NT2/D1 (cell line): ENCODE results near the gene HIPK4.

Experiments used
- DNase-seq: peaks from one replicate; pipeline ENCODE4 v3.0.0-alpha.2; 2011; ENCODE audit warnings: low read depth, low spot score
- H3K27me3 ChIP-seq: 2 replicates; pipeline ENCODE4 v1.6.0; 2011; ENCODE audit warnings: mild to moderate bottlenecking; ENCODE audit not compliant: insufficient read length, insufficient read depth
- H3K36me3 ChIP-seq: 2 replicates; pipeline ENCODE4 v1.6.1; 2011; ENCODE audit warnings: mild to moderate bottlenecking, low read length, mixed read lengths; ENCODE audit not compliant: insufficient read depth, insufficient read length
- H3K4me1 ChIP-seq: 2 replicates; pipeline ENCODE4 v1.5.1; 2011; ENCODE audit not compliant: insufficient read depth, insufficient read length
- H3K4me3 ChIP-seq: 2 replicates; pipeline ENCODE4 v1.5.1; 2011; ENCODE audit warnings: low read depth; ENCODE audit not compliant: insufficient read length
- H3K9ac ChIP-seq: 2 replicates; pipeline ENCODE4 v1.6.0; 2011; ENCODE audit warnings: low read depth; ENCODE audit not compliant: insufficient read length
- H3K9me3 ChIP-seq: 2 replicates; pipeline ENCODE4 v1.5.1; 2011; ENCODE audit warnings: mild to moderate bottlenecking, low read length; ENCODE audit not compliant: insufficient read depth
- SUZ12 ChIP-seq: IDR thresholded peaks from 2 replicates; pipeline ENCODE4 v1.6.1; 2011; ENCODE audit not compliant: insufficient read length, insufficient read depth; ENCODE audit errors: extremely low read depth
- YY1 ChIP-seq: IDR thresholded peaks from 2 replicates; pipeline ENCODE4 v1.6.1; 2011; ENCODE audit not compliant: insufficient read length, insufficient read depth
- ZNF274 ChIP-seq: IDR thresholded peaks from 2 replicates; pipeline ENCODE4 v1.6.1; 2011; ENCODE audit warnings: mild to moderate bottlenecking, low read depth, low read length

The HIPK4 gene

GRCh38 chr19:40425450-40426287, 35.7 kb upstream of the HIPK4 start, which contains the start of gene SERTAD1:
TSS of gene SERTAD1 (minus strand) at chr19:40425992. CDS start at chr19:40423546, 2,446 bp downstream.
- no peak for TF ChIP-seq ZNF274
- no peak for TF ChIP-seq YY1
- no peak for TF ChIP-seq SUZ12
- Histone ChIP-seq H3K27me3 (no peaks in the 10 kb centered on the region), H3K4me1 (no peaks in the 10 kb centered on the region), H3K9ac (peak within 1 kb of the TSS; percentile 92), H3K9me3 (no peaks in the 10 kb centered on the region), H3K36me3 (peaks cover 15% of the 10 kb centered on the region), H3K4me3 (peak within 1 kb of the TSS; percentile 84)
- peak; percentile 96 for DNase-seq

GRCh38 chr19:40424637-40425449, 34.9 kb upstream of the HIPK4 start:
- H3K4me1 ChIP-seq, result no peaks in the 10 kb centered on the region
- peak overlapping the region; percentile 84 for H3K4me3 ChIP-seq
- peak overlapping the region; percentile 92 for H3K9ac ChIP-seq
- H3K36me3 ChIP-seq, result peaks cover 15% of the 10 kb centered on the region
- H3K27me3 ChIP-seq, result no peaks in the 10 kb centered on the region
- no peak for DNase-seq
- TF ChIP-seq YY1 (no peak), SUZ12 (no peak), ZNF274 (no peak)
- no peaks in the 10 kb centered on the region for H3K9me3 ChIP-seq

GRCh38 chr19:40423938-40424337, 34.0 kb upstream of the HIPK4 start:
- no peak overlapping the region for H3K4me3 ChIP-seq
- no peaks in the 10 kb centered on the region for H3K27me3 ChIP-seq

DNA sequence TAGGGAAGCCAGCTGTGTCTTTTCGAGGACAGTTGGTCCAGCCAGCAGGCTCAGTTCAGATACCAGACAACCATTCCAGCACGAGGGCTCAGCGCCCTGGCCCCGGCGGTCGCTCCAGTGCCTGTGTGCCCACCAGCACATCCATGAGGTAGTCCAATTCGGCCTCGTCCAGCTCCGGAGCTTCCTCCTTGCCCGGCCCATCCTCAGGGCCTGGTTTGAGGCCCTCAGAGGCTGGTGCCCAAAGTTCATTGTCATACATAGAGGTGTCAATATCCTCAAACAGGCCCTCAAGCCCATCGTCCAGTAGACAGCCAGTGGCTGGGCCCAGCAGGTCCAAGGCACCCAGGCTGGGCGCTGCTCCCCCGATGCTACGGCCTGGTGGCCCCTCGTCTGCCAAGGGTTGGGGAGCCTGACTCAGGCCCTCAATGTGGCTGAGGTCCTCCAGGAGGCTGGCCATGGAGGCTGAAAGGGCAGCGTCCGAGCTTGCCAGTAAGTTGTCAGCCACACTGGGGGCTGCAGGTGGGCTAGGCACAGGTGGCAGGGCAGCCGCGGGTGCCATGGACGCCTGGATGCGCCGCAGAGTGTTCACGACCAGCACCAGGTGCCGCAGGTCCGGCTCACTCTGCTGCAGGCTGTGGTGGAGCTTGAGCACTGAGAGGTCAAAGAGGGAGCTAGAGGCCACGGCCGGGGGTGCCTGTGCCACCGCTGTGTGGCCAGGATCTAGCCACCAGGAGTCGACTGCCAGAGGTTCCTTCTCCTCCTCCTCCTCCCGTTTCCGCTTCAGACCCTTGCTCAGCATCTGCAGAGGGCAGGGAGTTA, 33.0 kb upstream of the HIPK4 start:
- H3K27me3 ChIP-seq, result no peaks in the 10 kb centered on the region
- DNase-seq, result no peak
- no peak overlapping the region for H3K4me3 ChIP-seq
- TF ChIP-seq ZNF274, result no peak
- no peak for TF ChIP-seq SUZ12
- no peak for TF ChIP-seq YY1
- no peaks in the 10 kb centered on the region for H3K9me3 ChIP-seq
- H3K36me3 ChIP-seq, result peaks cover 15% of the 10 kb centered on the region
- H3K9ac ChIP-seq, result peak overlapping the region; percentile 26
- no peaks in the 10 kb centered on the region for H3K4me1 ChIP-seq

More at GRCh38 chr19:40423938-40424337, 34.0 kb upstream of the HIPK4 start:
- H3K9ac ChIP-seq, result no peak overlapping the region
- no peaks in the 10 kb centered on the region for H3K4me1 ChIP-seq
- no peak for TF ChIP-seq YY1
- no peak for TF ChIP-seq ZNF274
- no peak for TF ChIP-seq SUZ12
- H3K9me3 ChIP-seq, result no peaks in the 10 kb centered on the region
- H3K36me3 ChIP-seq, result peaks cover 15% of the 10 kb centered on the region
- no peak for DNase-seq

DNA sequence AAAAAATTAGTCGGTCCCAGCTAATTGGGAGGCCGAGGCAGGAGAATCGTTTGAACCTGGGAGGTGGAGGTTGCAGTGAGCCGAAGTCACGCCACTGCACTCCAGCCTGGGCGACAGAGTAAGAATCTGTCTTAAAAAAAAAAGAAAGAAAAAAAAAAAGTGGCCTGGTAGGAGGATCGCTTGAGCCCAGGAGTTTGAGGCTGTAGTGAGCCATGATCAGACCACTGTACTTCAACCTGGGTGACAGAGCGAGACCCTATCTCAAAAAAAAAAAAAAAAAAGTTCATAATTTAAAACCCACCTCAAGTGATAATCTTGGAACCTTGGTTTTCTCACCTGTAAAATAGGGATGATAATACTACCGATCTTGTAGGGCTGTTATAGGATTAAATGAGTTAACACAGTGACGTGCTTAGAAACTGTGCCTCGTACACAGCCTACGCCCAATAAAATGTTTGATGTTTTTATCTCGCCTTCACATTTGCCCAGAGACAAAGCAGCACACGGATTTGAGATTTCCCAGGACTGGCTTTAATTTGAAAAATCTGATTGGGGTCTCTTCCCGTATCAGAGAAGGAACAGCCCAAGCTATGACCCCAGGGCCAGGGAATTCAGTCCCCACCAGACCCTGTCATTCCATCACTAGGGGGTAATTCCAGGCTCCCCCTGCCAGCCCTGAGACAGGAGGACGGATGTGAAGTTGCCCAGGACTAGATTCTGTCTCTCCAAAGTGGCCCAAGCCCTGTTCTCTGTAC, 32.2 kb upstream of the HIPK4 start:
- no peak for TF ChIP-seq SUZ12
- no peak for TF ChIP-seq YY1
- no peak for TF ChIP-seq ZNF274
- no peak overlapping the region for H3K4me3 ChIP-seq
- peak overlapping the region; percentile 32 for H3K9ac ChIP-seq
- no peaks in the 10 kb centered on the region for H3K27me3 ChIP-seq
- DNase-seq, result no peak
- no peaks in the 10 kb centered on the region for H3K9me3 ChIP-seq
- H3K36me3 ChIP-seq, result peaks cover 15% of the 10 kb centered on the region
- H3K4me1 ChIP-seq, result no peaks in the 10 kb centered on the region
